OCI-LY7 (cell line): ENCODE measurements around the gene ACP3. TPM values are rescaled to one million over a fixed set of nuclear protein-coding genes. Genes with fewer than 3 reads are reported as not detected.
A peak's percentile ranks its signal among the peaks of the same experiment; 100 is the strongest.

Experiments
- BruUV-seq: library from RNA; stranded (reverse); fragments of 400-500 nt; replicated peaks from 2 replicates; lab custom pipeline; 2021; lab: Mats Ljungman, UMichigan
- CTCF ChIA-PET: fragments of 300-600 bp; sonication (Branson Sonifier 250); formaldehyde crosslinking; loops from one replicate; lab custom pipeline; 2022; ENCODE audit warnings: antibody characterized with exemption; ENCODE audit not compliant: unreplicated experiment; lab: Charles Lee
- POLR2A ChIA-PET: fragments of 300-600 bp; sonication (Branson Sonifier 250); formaldehyde crosslinking; loops from one replicate; lab custom pipeline; 2022; ENCODE audit warnings: antibody characterized with exemption; lab: Charles Lee
- DNase-seq: peaks from one replicate; pipeline ENCODE4 v3.0.0-alpha.2; 2015; ENCODE audit warnings: low spot score
- H2AFZ ChIP-seq: fragments of 200-600 bp; sonication (generic), shearing (Covaris generic); 2 replicates; pipeline ENCODE4 v1.6.1; 2014; ENCODE audit warnings: mild to moderate bottlenecking, antibody characterized with exemption, low read length, moderate library complexity
- H3K27ac ChIP-seq: fragments of 200-600 bp; sonication (generic); 2 replicates; pipeline ENCODE4 v1.5.1; 2014; ENCODE audit warnings: mixed run types, low read depth, mild to moderate bottlenecking, moderate library complexity, low read length, inconsistent platforms; ENCODE audit not compliant: poor library complexity, severe bottlenecking
- H3K36me3 ChIP-seq: fragments of 200-600 bp; sonication (generic); 2 replicates; pipeline ENCODE4 v1.6.1; 2014; ENCODE audit warnings: mild to moderate bottlenecking, antibody characterized with exemption, low read length, moderate library complexity, mixed read lengths; ENCODE audit not compliant: insufficient read depth
- H3K4me1 ChIP-seq: fragments of 200-600 bp; sonication (generic); 2 replicates; pipeline ENCODE4 v1.5.1; 2014; ENCODE audit warnings: mild to moderate bottlenecking, low read length; ENCODE audit not compliant: insufficient read depth, poor library complexity, severe bottlenecking
- H3K4me2 ChIP-seq: fragments of 200-600 bp; sonication (generic); 2 replicates; pipeline ENCODE4 v1.6.1; 2014; ENCODE audit warnings: mild to moderate bottlenecking, low read length
- H3K4me3 ChIP-seq: fragments of 200-600 bp; sonication (generic); 2 replicates; pipeline ENCODE4 v1.5.1; 2014; ENCODE audit warnings: mild to moderate bottlenecking, low read depth, low read length; ENCODE audit not compliant: poor library complexity, severe bottlenecking
- H3K79me2 ChIP-seq: fragments of 200-600 bp; sonication (generic); 2 replicates; pipeline ENCODE4 v1.6.1; 2016; ENCODE audit warnings: low read depth, mild to moderate bottlenecking, low read length, moderate library complexity, mixed read lengths; ENCODE audit not compliant: insufficient read depth
- H3K9me2 ChIP-seq: fragments of 200-600 bp; sonication (generic); 2 replicates; pipeline ENCODE4 v1.6.1; 2016; ENCODE audit warnings: mild to moderate bottlenecking, low read length, mixed read lengths; ENCODE audit not compliant: insufficient read depth
- H3K9me3 ChIP-seq: fragments of 200-600 bp; sonication (generic); 2 replicates; pipeline ENCODE4 v1.6.1; 2014; ENCODE audit warnings: mild to moderate bottlenecking, mixed run types, low read length, mixed read lengths
- H4K20me1 ChIP-seq: fragments of 200-600 bp; sonication (generic); 2 replicates; pipeline ENCODE4 v1.6.1; 2014; ENCODE audit warnings: mild to moderate bottlenecking, antibody characterized with exemption, low read length, moderate library complexity, mixed read lengths; ENCODE audit not compliant: insufficient read depth
- EZH2phosphoT487 ChIP-seq: fragments of 200-600 bp; sonication (generic); IDR thresholded peaks from 2 replicates; pipeline ENCODE4 v1.6.1; 2018; ENCODE audit warnings: low read depth, borderline replicate concordance, mild to moderate bottlenecking, mixed run types, antibody characterized with exemption, low read length, moderate library complexity, mixed read lengths
- intact Hi-C: fragments of 100-400 bp; cut with micrococcal nuclease; formaldehyde crosslinking; loops from one replicate; pipeline ENCODE4 v1.10.0; 2022; ENCODE audit not compliant: unreplicated experiment
- total RNA-seq, 2 experiments: library from RNA; depleted of rRNA in 1 of 2; stranded (reverse); fragments of >200 nt in 1 of 2; shearing (Covaris generic) in 1 of 2; gene quantifications; 2 replicates each; pipeline ENCODE4 v1.2.3, GENCODE V29; 2014 to 2022
- TF ChIP-seq, protein P1 (sequence below): fragments of 200-600 bp; sonication (generic); conservative IDR thresholded peaks from 2 replicates; pipeline ENCODE4 v1.5.1; 2014; ENCODE audit warnings: mild to moderate bottlenecking, antibody characterized with exemption, low read length, moderate library complexity, mixed read lengths

The ACP3 gene
- total RNA-seq, 2 experiments from 2014 or later, result 4.1 to 13.7 TPM

DNA sequence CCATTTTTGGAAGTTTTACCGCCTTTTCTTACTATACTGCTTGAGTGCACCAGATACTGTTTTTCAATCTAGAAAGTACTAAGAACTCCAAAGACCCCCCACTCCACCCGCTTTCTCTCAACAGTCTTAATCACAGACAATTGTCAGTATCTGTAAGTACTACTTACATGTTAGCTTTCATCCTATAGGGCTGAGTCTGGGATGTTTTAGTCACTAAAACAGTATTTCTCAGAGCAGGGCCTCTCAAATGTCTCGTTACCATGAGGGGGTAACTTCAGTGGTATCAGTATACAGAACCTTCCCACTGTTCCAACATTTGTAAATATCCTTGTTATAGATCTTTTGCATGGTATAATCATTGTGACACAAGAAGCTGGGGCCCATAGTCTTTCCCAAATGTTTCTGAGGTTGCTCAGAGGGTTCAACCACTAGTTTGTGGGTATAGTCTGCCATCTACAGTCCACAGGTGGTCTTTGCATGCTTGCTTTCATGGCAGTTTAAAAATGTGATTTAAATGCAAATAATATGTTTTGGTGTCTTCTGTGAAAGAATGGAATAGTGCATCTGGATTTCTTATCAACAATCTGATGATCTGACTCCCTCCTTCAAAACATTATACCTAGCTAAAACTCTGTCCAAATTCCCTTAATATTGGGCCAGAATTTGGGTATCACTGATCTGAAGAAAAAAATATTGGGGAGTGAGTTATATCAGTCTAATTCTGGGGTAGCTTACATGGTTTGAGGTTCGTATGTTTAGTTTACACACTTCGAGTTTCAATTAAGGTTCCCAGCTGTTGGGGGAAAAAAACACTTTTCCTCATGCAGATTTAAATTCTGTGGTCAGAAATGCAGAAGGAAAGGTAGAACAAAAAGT lies 82.1 kb downstream of the ACP3 start:
- no peak for TF ChIP-seq EZH2phosphoT487
- TF ChIP-seq, protein P1, sequence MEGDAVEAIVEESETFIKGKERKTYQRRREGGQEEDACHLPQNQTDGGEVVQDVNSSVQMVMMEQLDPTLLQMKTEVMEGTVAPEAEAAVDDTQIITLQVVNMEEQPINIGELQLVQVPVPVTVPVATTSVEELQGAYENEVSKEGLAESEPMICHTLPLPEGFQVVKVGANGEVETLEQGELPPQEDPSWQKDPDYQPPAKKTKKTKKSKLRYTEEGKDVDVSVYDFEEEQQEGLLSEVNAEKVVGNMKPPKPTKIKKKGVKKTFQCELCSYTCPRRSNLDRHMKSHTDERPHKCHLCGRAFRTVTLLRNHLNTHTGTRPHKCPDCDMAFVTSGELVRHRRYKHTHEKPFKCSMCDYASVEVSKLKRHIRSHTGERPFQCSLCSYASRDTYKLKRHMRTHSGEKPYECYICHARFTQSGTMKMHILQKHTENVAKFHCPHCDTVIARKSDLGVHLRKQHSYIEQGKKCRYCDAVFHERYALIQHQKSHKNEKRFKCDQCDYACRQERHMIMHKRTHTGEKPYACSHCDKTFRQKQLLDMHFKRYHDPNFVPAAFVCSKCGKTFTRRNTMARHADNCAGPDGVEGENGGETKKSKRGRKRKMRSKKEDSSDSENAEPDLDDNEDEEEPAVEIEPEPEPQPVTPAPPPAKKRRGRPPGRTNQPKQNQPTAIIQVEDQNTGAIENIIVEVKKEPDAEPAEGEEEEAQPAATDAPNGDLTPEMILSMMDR, result peak; percentile 98
- Histone ChIP-seq H3K36me3 (no peaks in the 10 kb centered on the region), H3K79me2 (no peaks in the 10 kb centered on the region), H3K4me1 (no peaks in the 10 kb centered on the region), H3K9me2 (no peaks in the 10 kb centered on the region), H3K9me3 (no peaks in the 10 kb centered on the region), H2AFZ (no peak overlapping the region; the same call in 1 of the 2 replicates), H3K4me3 (no peak overlapping the region), H4K20me1 (no peaks in the 10 kb centered on the region), H3K27ac (no peak overlapping the region), H3K4me2 (no peak overlapping the region)
- ChIA-PET POLR2A (interaction anchor here (0.6 to 1.2 kb wide), 3 partner anchors 50 to 149 kb away, joined by 3 read pairs; no protein-coding TSS in a partner anchor), CTCF (interaction anchor here (0.5 to 0.9 kb wide), 2 partner anchors 35 to 117 kb away, joined by 4 to 5 read pairs; no protein-coding TSS in a partner anchor)
- no TSS peak for BruUV-seq
- peak; percentile 65 for DNase-seq
- intact Hi-C loops, result loop anchor here (1.0 to 5.0 kb wide), 5 partner anchors 47 to 607 kb away; no protein-coding TSS in a partner anchor

DNA sequence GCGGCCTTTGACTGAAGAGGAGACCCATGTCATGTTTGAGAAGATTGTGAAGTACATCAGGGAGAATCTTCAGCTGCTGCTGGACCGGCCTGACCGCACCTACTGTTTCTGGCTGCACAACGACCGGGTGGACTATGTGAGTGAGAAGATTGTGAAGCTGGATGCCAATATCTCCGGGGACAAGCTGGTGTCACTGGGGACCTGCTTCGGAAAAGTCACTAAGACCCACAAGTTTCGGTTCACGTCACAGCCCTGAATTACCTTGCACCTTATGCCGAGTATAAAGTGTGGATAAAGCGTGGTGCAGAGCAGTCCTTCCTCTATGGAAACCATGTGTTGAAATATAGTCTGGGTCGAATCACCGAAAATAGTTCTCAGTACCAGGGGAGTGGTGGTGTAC lies 84.0 kb downstream of the ACP3 start:
- H3K9me2 ChIP-seq, result no peaks in the 10 kb centered on the region
- H3K36me3 ChIP-seq, result no peaks in the 10 kb centered on the region
- intact Hi-C loops, result no loop called here

More for the DNA sequence above, 84.0 kb downstream of the ACP3 start:
- H3K79me2 ChIP-seq, result no peaks in the 10 kb centered on the region
- ChIA-PET POLR2A (interaction anchor here (0.9 kb wide), 1 partner anchor 16 kb away, joined by 4 read pairs; the partner anchor contains the start of gene DNAJC13), CTCF (no interaction called here)
- H3K4me3 ChIP-seq, result no peak overlapping the region
- no peaks in the 10 kb centered on the region for H3K9me3 ChIP-seq
- no peak overlapping the region for H3K27ac ChIP-seq
- no peaks in the 10 kb centered on the region for H4K20me1 ChIP-seq
- BruUV-seq, result no TSS peak
- TF ChIP-seq, protein P1, result no peak
- no peak for TF ChIP-seq EZH2phosphoT487
- DNase-seq, result no peak
- no peak overlapping the region for H3K4me2 ChIP-seq
- H2AFZ ChIP-seq, result no peak overlapping the region
- H3K4me1 ChIP-seq, result peaks cover 12% of the 10 kb centered on the region
